SK-N-DZ (cell line): ENCODE measurements around the gene FOXI3. TPM values are rescaled to one million over a fixed set of nuclear protein-coding genes. Genes with fewer than 3 reads are reported as not detected.

Experiments
- DNase-seq: peaks from one replicate; pipeline ENCODE4 v3.0.0-alpha.2; 2015; ENCODE audit warnings: low spot score
- polyA plus RNA-seq, 2 experiments: library from polyadenylated mRNA; depleted of rRNA; stranded (reverse); fragments of >200 nt; gene quantifications; 2 replicates each; pipeline ENCODE4 v1.2.3, GENCODE V29; 2014

Gene FOXI3
- polyA plus RNA-seq (2014; cell fraction: cytosol; rRNA removed): not detected in 2 replicates
- not detected in 2 replicates for polyA plus RNA-seq (2014; cell fraction: nucleus; rRNA removed)

GRCh38 chr2:88452565-88452905, at the start of gene FOXI3:
Gene FOXI3, minus strand, starts transcription at chr2:88452693. Its CDS starts 158 bp downstream, at chr2:88452535.
- DNase-seq: no peak

- no peak for DNase-seq
Observed at GRCh38 chr2:88500691-88501090, 48.2 kb upstream of the FOXI3 start.

GRCh38 chr2:88499204-88499603, 46.7 kb upstream of the FOXI3 start:
- DNase-seq: no peak

GRCh38 chr2:88493481-88493880, 41.0 kb upstream of the FOXI3 start:
- no peak for DNase-seq

GRCh38 chr2:88492002-88492401, 39.5 kb upstream of the FOXI3 start:
- no peak for DNase-seq

GRCh38 chr2:88489181-88489580, 36.7 kb upstream of the FOXI3 start:
- DNase-seq: no peak

GRCh38 chr2:88483200-88483599, 30.7 kb upstream of the FOXI3 start:
- no peak for DNase-seq

- no peak for DNase-seq
Observed at GRCh38 chr2:88481691-88482336, 29.3 kb upstream of the FOXI3 start.

- DNase-seq: no peak
Observed at GRCh38 chr2:88472811-88473210, 20.3 kb upstream of the FOXI3 start.

- no peak for DNase-seq
Observed at GRCh38 chr2:88471083-88471942, 18.8 kb upstream of the FOXI3 start.

- no peak for DNase-seq
Observed at GRCh38 chr2:88469202-88470114, 17.0 kb upstream of the FOXI3 start.

- no peak for DNase-seq
Observed at GRCh38 chr2:88464153-88464552, 11.7 kb upstream of the FOXI3 start.

GRCh38 chr2:88458633-88459032, 6.1 kb upstream of the FOXI3 start:
- DNase-seq: no peak

- peak; percentile 23 for DNase-seq
Observed at GRCh38 chr2:88452980-88453582, 588 bp upstream of the FOXI3 start.

GRCh38 chr2:88451811-88452564, 505 bp downstream of the FOXI3 start:
- DNase-seq: no peak

GRCh38 chr2:88450925-88451810, 1.3 kb downstream of the FOXI3 start:
- no peak for DNase-seq

- DNase-seq: no peak
Observed at GRCh38 chr2:88450186-88450585, 2.3 kb downstream of the FOXI3 start.

GRCh38 chr2:88448248-88448647, 4.2 kb downstream of the FOXI3 start:
- DNase-seq: no peak

GRCh38 chr2:88443353-88443938, 9.0 kb downstream of the FOXI3 start:
- no peak for DNase-seq
